SU-DHL-6 (cell line): ENCODE data around the gene GNB1L.

ENCODE experiments used
- CTCF ChIP-seq: fragments of 200-600 bp; sonication (generic); IDR thresholded peaks from one replicate; pipeline ENCODE4 v1.5.1; 2017; ENCODE audit warnings: antibody characterized with exemption, mild to moderate bottlenecking, low read length, moderate library complexity; ENCODE audit not compliant: insufficient read depth, poor library complexity, severe bottlenecking
- EZH2phosphoT487 ChIP-seq: fragments of 200-600 bp; sonication (generic), shearing (Covaris generic); conservative IDR thresholded peaks from 2 replicates; pipeline ENCODE4 v1.6.1; 2018; ENCODE audit warnings: mild to moderate bottlenecking, antibody characterized with exemption, low read length, moderate library complexity, mixed read lengths

GRCh38 chr22:19877626-19878339, 23.1 kb upstream of the GNB1L start:
- TF ChIP-seq CTCF, result no peak
- no peak for TF ChIP-seq EZH2phosphoT487
